K562 (cell line): ENCODE results near the gene PET100. TPM values are rescaled to one million over a fixed set of nuclear protein-coding genes. Genes with fewer than 3 reads are reported as not detected.

Source experiments
- ARID3B ChIP-seq: fragments of 250-450 bp; sonication (Bioruptor Pico); IDR thresholded peaks from 2 replicates; pipeline ENCODE4 v1.4.0; 2020; ENCODE audit warnings: borderline replicate concordance
- COPS2 ChIP-seq: fragments of 450-650 bp; conservative IDR thresholded peaks from 2 replicates; pipeline ENCODE4 v1.6.1; 2016; ENCODE audit warnings: mild to moderate bottlenecking, moderate library complexity
- DEAF1 ChIP-seq: fragments of 450-650 bp; formaldehyde crosslinking; IDR thresholded peaks from 2 replicates; pipeline ENCODE4 v1.4.0; 2020; ENCODE audit warnings: mild to moderate bottlenecking, moderate library complexity
- ETV1 ChIP-seq: fragments of 450-650 bp; conservative IDR thresholded peaks from 2 replicates; pipeline ENCODE4 v1.6.1; 2016; ENCODE audit warnings: missing genetic modification characterization, control low read depth, low read depth, missing compliant biosample characterization
- FOXP1 ChIP-seq: sonication (generic); formaldehyde crosslinking; IDR thresholded peaks from 2 replicates; pipeline ENCODE4 v1.8.0; 2022; ENCODE audit warnings: mild to moderate bottlenecking, missing genetic modification reagents
- ILF3 ChIP-seq: fragments of 450-650 bp; IDR thresholded peaks from 2 replicates; pipeline ENCODE4 v1.6.1; 2018; ENCODE audit warnings: antibody characterized with exemption, mild to moderate bottlenecking, moderate library complexity, borderline replicate concordance
- MAFF ChIP-seq: IDR thresholded peaks from 2 replicates; pipeline ENCODE4 v1.6.1; 2012; ENCODE audit warnings: low read length, improper control_type of control experiment
- MED1 ChIP-seq: sonication (generic); formaldehyde crosslinking; IDR thresholded peaks from 2 replicates; pipeline ENCODE4 v1.8.1; 2023; ENCODE audit warnings: missing genetic modification reagents, borderline replicate concordance
- NFXL1 ChIP-seq: fragments of 450-650 bp; formaldehyde crosslinking; IDR thresholded peaks from 2 replicates; pipeline ENCODE4 v1.4.0; 2021; ENCODE audit warnings: mild to moderate bottlenecking
- RBM17 ChIP-seq: fragments of 200-400 bp; formaldehyde crosslinking; IDR thresholded peaks from 2 replicates; pipeline ENCODE4 v1.6.1; 2017; ENCODE audit warnings: low read depth, mild to moderate bottlenecking, low read length, borderline replicate concordance
- SAP30 ChIP-seq: fragments of 200-600 bp; sonication (generic); IDR thresholded peaks from 2 replicates; pipeline ENCODE4 v1.6.1; 2012; ENCODE audit warnings: borderline replicate concordance, low read depth, mild to moderate bottlenecking, moderate library complexity, low read length, control low read depth, inconsistent platforms; ENCODE audit not compliant: insufficient read depth, poor library complexity, severe bottlenecking
- SIRT6 ChIP-seq: IDR thresholded peaks from one replicate; pipeline ENCODE4 v1.6.1; 2012; ENCODE audit warnings: low read depth, mild to moderate bottlenecking, control low read depth, inconsistent platforms, low read length, moderate library complexity
- TAF7 ChIP-seq: fragments of 450-650 bp; IDR thresholded peaks from 2 replicates; pipeline ENCODE4 v1.6.1; 2016; ENCODE audit warnings: missing genetic modification characterization, missing compliant biosample characterization
- THRAP3 ChIP-seq: fragments of 450-650 bp; IDR thresholded peaks from 2 replicates; pipeline ENCODE4 v1.6.1; 2016; ENCODE audit warnings: mild to moderate bottlenecking, inconsistent platforms, borderline replicate concordance
- ZC3H4 ChIP-seq: sonication (generic); formaldehyde crosslinking; IDR thresholded peaks from 2 replicates; pipeline ENCODE4 v1.9.0; 2021; ENCODE audit warnings: missing genetic modification reagents, borderline replicate concordance
- ZNF12 ChIP-seq: sonication (generic); formaldehyde crosslinking; IDR thresholded peaks from 2 replicates; pipeline ENCODE4 v1.4.0; 2020; ENCODE audit warnings: mild to moderate bottlenecking, missing genetic modification reagents
- ZNF184 ChIP-seq: sonication (generic); formaldehyde crosslinking; IDR thresholded peaks from 2 replicates; pipeline ENCODE4 v1.5.0; 2020; ENCODE audit warnings: missing genetic modification reagents
- ZNF75A ChIP-seq: fragments of 450-650 bp; formaldehyde crosslinking; IDR thresholded peaks from 2 replicates; pipeline ENCODE4 v1.4.0; 2020; ENCODE audit warnings: mild to moderate bottlenecking
- polyA plus RNA-seq, 8 experiments: library from polyadenylated mRNA; depleted of rRNA in 4 of 8; stranded (reverse) in 5 of 8; unstranded in 3 of 8; fragments of >200 nt; fragmentation: Nextera tagmentation in 2 of 8; fragmentation: Illumina TruSeq in 1 of 8; extraction: Ambion mirVana in 2 of 8; extraction: Trizol in 1 of 8; gene quantifications; 2 replicates each; pipeline versions ENCODE4 v1.2.1 to v1.2.3, GENCODE V29; 2011 to 2014; ENCODE audit warnings: inconsistent platforms in 1 of 8, missing spikeins in 1 of 8
- total RNA-seq, 7 experiments: library from RNA; depleted of rRNA in 6 of 7; stranded (reverse); fragments of >200 nt in 6 of 7; fragmentation: Illumina TruSeq in 2 of 7; extraction: Trizol in 2 of 7; gene quantifications; 2 replicates each; pipeline versions ENCODE4 v1.2.1 to v1.2.3, GENCODE V29; 2011 to 2021; ENCODE audit warnings: low replicate concordance in 1 of 7
- TF ChIP-seq, protein P1 (sequence below): sonication (generic); formaldehyde crosslinking; IDR thresholded peaks from 2 replicates; pipeline ENCODE4 v1.8.0; 2022; ENCODE audit warnings: mild to moderate bottlenecking, missing genetic modification reagents

Gene PET100
- total and polyA plus RNA-seq, 9 of the 15 experiments (the other 6 are each of a cell fraction or from before 2014, with no cell fraction given), result 62.3 to 351 (median 98.3) TPM

DNA sequence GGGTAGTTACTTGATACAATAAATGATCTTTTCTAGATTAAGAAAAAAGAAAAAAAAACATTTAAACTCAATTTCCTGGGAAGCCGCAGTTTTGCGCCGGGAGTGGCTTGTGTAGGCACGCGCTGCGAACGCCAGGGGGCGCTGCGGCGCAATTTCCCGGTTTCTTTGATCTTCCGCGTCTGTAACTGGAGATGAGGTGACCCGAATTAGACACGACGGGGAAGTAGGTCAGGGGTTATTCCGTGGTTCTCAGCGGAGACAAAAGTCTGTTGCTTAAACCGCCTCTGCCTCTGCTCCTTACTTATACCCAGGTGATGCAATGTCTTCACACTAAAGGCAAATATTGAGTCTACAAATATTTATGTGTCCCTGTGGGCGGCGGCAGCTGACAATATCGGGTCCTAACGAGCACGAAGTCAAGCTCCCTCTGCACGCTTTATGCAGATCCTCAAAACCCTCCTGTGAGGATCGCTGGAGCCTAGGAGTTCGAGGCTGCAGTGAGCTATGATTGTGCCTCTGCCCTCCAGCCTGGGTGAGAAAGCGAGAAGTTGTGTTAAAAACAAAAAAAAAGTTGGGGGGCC lies 22.6 kb downstream of the PET100 start (continued):
- TF ChIP-seq SAP30 (no peak), THRAP3 (no peak), COPS2 (no peak), ETV1 (peak; percentile 37; the same call in 1 of the 2 replicates), SIRT6 (no peak), NFXL1 (CRISPR knock-in tag) (no peak), ZNF75A (CRISPR knock-in tag) (no peak), MED1 (CRISPR knock-in tag) (no peak), TAF7 (tag) (no peak), ZC3H4 (CRISPR knock-in tag) (no peak), RBM17 (no peak), ILF3 (no peak), DEAF1 (CRISPR knock-in tag) (peak; percentile 44; the same call in 1 of the 2 replicates), ARID3B (CRISPR knock-in tag) (no peak), MAFF (no peak), FOXP1 (CRISPR knock-in tag) (no peak), ZNF184 (CRISPR knock-in tag) (no peak), ZNF12 (CRISPR knock-in tag) (peak; percentile 89; the same call in 1 of the 2 replicates)
- TF ChIP-seq, protein P1, sequence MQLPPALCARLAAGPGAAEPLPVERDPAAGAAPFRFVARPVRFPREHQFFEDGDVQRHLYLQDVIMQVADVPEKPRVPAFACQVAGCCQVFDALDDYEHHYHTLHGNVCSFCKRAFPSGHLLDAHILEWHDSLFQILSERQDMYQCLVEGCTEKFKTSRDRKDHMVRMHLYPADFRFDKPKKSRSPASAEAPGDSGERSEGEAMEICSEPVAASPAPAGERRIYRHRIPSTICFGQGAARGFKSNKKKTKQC (CRISPR knock-in tag), result peak; percentile 50; the same call in 1 of the 2 replicates
